Measurements from ENCODE around the gene SLC25A13. TPM values are rescaled to one million over a fixed set of nuclear protein-coding genes. Genes with fewer than 3 reads are reported as not detected.

SLC25A13 gene
- total RNA-seq, 1 experiment from 2014 or later, result 19.5 TPM

DNA sequence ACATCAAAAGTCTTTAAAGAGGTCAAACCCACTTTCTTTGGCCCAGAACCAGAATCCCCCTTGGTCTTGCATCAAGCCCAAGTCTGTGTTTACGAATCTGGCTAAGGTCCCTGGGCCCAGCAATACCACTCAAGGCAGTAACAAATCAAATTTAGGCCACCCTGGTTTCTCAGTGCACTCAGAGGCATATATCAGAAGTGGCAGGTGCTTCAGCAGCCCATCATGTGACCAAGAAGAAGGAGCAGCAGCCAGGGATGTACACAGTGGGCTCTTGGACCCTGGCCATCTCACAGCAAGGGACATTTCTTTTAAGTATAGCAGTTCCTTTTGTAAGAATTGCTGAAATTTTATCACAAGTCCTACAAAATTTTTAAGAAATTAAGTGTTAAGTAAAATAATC is 7.3 kb upstream of the SLC25A13 start:
- no peaks in the 10 kb centered on the region for H4K20me1 ChIP-seq (ENCODE audit: low read length)
- H3K79me2 ChIP-seq (ENCODE audit: low read length), result no peaks in the 10 kb centered on the region
- H3K27me3 ChIP-seq (ENCODE audit: low read length), result no peaks in the 10 kb centered on the region
- peak overlapping the region; percentile 98; the same call in 1 of the 2 replicates for H3K27ac ChIP-seq (ENCODE audit: low read length)
- no peak for DNase-seq
- TF ChIP-seq, protein P1, sequence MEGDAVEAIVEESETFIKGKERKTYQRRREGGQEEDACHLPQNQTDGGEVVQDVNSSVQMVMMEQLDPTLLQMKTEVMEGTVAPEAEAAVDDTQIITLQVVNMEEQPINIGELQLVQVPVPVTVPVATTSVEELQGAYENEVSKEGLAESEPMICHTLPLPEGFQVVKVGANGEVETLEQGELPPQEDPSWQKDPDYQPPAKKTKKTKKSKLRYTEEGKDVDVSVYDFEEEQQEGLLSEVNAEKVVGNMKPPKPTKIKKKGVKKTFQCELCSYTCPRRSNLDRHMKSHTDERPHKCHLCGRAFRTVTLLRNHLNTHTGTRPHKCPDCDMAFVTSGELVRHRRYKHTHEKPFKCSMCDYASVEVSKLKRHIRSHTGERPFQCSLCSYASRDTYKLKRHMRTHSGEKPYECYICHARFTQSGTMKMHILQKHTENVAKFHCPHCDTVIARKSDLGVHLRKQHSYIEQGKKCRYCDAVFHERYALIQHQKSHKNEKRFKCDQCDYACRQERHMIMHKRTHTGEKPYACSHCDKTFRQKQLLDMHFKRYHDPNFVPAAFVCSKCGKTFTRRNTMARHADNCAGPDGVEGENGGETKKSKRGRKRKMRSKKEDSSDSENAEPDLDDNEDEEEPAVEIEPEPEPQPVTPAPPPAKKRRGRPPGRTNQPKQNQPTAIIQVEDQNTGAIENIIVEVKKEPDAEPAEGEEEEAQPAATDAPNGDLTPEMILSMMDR (conservative IDR thresholded peaks at IDR 0.05; ENCODE audit: low read depth, low read length), result no peak
- TF ChIP-seq EZH2 (IDR thresholded peaks at IDR 0.05; ENCODE audit: low read length, unreplicated experiment) (no peak), EZH2phosphoT487 (IDR thresholded peaks at IDR 0.05; ENCODE audit: borderline replicate concordance, low read length) (no peak)
- no TSS peak for BruUV-seq (replicated peaks)
- H3K4me1 ChIP-seq (ENCODE audit: insufficient read depth, low read length), result peaks cover 36% of the 10 kb centered on the region
- no peaks in the 10 kb centered on the region for H3K9me3 ChIP-seq (ENCODE audit: low read length)
- no peak overlapping the region for H3K4me3 ChIP-seq (ENCODE audit: low read length)
- no peak overlapping the region for H2AFZ ChIP-seq (ENCODE audit: low read length)
- POLR2A ChIA-PET (ENCODE audit: unreplicated experiment), result no interaction called here
- no peak for ATAC-seq
- H3K9me2 ChIP-seq (replicated peaks; ENCODE audit: low read length), result no peaks in the 10 kb centered on the region
- peaks cover 4% of the 10 kb centered on the region for H3F3A ChIP-seq (ENCODE audit: low read length, unreplicated experiment)
- no peaks in the 10 kb centered on the region for H3K36me3 ChIP-seq (ENCODE audit: low read depth, low read length)
- intact Hi-C loops (cut with micrococcal nuclease), result loop anchor here (5.0 to 10.0 kb wide), 2 partner anchors 252 to 376 kb away; partner anchors contain the start of gene SEM1
- no peak overlapping the region for H3K9ac ChIP-seq (ENCODE audit: low read length)
- no peak overlapping the region for H3K4me2 ChIP-seq (ENCODE audit: low read length)
- CTCF ChIA-PET, result no interaction called here

DNA sequence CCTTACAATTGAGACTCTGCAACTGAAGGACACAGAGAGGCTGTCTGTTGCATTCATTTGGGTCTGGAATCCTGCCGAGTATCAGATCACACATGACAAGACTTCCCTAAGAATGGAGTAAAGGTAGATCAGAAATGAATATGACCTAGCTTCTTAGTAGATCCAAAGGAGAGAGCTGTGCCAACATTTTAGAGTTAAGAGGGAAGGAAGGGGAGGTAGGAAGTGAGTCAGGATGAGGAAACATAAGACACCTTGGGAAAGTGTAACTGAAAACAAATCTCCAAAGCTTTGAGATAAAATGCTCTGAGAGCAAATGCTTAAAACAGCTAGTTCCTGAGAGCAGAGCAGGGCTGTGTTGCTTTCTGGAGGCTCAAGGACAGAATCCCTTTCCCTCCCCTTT is 6.1 kb upstream of the SLC25A13 start:
- intact Hi-C loops (cut with micrococcal nuclease), result loop anchor here (5.0 to 10.0 kb wide), 2 partner anchors 251 to 377 kb away; partner anchors contain the start of gene SEM1
- POLR2A ChIA-PET (ENCODE audit: unreplicated experiment), result interaction anchor here (0.6 kb wide), 1 partner anchor 844 kb away, joined by 3 read pairs; no protein-coding TSS in a partner anchor

More for the DNA sequence above, 6.1 kb upstream of the SLC25A13 start:
- no peak for TF ChIP-seq EZH2phosphoT487 (IDR thresholded peaks at IDR 0.05; ENCODE audit: borderline replicate concordance, low read length)
- TF ChIP-seq EZH2 (IDR thresholded peaks at IDR 0.05; ENCODE audit: low read length, unreplicated experiment), result no peak
- TF ChIP-seq, protein P1 (conservative IDR thresholded peaks at IDR 0.05; ENCODE audit: low read depth, low read length), result no peak
- H3F3A ChIP-seq (ENCODE audit: low read length, unreplicated experiment), result peaks cover 4% of the 10 kb centered on the region
- CTCF ChIA-PET, result interaction anchor here (0.6 to 0.7 kb wide), 2 partner anchors 79 to 261 kb away, joined by 4 to 5 read pairs; no protein-coding TSS in a partner anchor
- no peaks in the 10 kb centered on the region for H3K9me3 ChIP-seq (ENCODE audit: low read length)
- H3K9ac ChIP-seq (ENCODE audit: low read length), result peak overlapping the region; percentile 79
- H3K27ac ChIP-seq (ENCODE audit: low read length), result peak overlapping the region; percentile 98
- DNase-seq, result peak; percentile 86
- no TSS peak for BruUV-seq (replicated peaks)
- H3K4me2 ChIP-seq (ENCODE audit: low read length), result peak overlapping the region; percentile 76
- no peaks in the 10 kb centered on the region for H3K79me2 ChIP-seq (ENCODE audit: low read length)
- peak overlapping the region; percentile 24; the same call in 1 of the 2 replicates for H3K4me3 ChIP-seq (ENCODE audit: low read length)
- H2AFZ ChIP-seq (ENCODE audit: low read length), result no peak overlapping the region
- no peaks in the 10 kb centered on the region for H3K9me2 ChIP-seq (replicated peaks; ENCODE audit: low read length)
- H3K27me3 ChIP-seq (ENCODE audit: low read length), result no peaks in the 10 kb centered on the region
- peak; percentile 81 for ATAC-seq
- H4K20me1 ChIP-seq (ENCODE audit: low read length), result no peaks in the 10 kb centered on the region
- peaks cover 36% of the 10 kb centered on the region for H3K4me1 ChIP-seq (ENCODE audit: insufficient read depth, low read length)
- H3K36me3 ChIP-seq (ENCODE audit: low read depth, low read length), result no peaks in the 10 kb centered on the region
